Bladder microvascular endothelial cell (primary cell): ENCODE results near the gene APH1A. TPM values are rescaled to one million over a fixed set of nuclear protein-coding genes. Genes with fewer than 3 reads are reported as not detected.

Experiments used
- total RNA-seq: library from RNA; depleted of rRNA; stranded (reverse); fragments of >200 nt; gene quantifications from 2 replicates; pipeline ENCODE4 v1.2.3, GENCODE V29; 2014

APH1A gene
- total RNA-seq: 122 and 129 TPM in 2 replicates

GRCh38 chr1:150268705-150269403 is at the start of gene APH1A:
Gene APH1A (minus strand): TSS chr1:150269016. CDS start chr1:150268810, 206 bp downstream.

GRCh38 chr1:150293433-150294253 is 24.8 kb upstream of the APH1A start, which contains the start of gene MRPS21:
Gene MRPS21 (plus strand): TSS chr1:150293861. CDS start chr1:150294367, 506 bp downstream.

GRCh38 chr1:150281758-150282557 is 13.1 kb upstream of the APH1A start, which contains the start of gene CIART:
Gene CIART (plus strand): TSS chr1:150282554. CDS start chr1:150283268, 714 bp downstream.

GRCh38 chr1:150257624-150258585 is 10.9 kb downstream of the APH1A start, which contains the start of gene CA14:
Gene CA14 (plus strand): TSS chr1:150257774. CDS start chr1:150258129, 355 bp downstream.

GRCh38 chr1:150235852-150236613 is 32.8 kb downstream of the APH1A start, which contains the start of gene ANP32E:
Gene ANP32E (minus strand): TSS chr1:150236112. CDS start chr1:150235786, 326 bp downstream.

Other genes starting within 250 kb of the APH1A start
- gene VPS45, start 201.2 kb downstream of the APH1A start, total RNA-seq: 18.6 and 43.3 TPM in 2 replicates
- gene PLEKHO1, start 119.1 kb downstream of the APH1A start, total RNA-seq: 91.6 and 107 TPM in 2 replicates
- 19.4 and 26.1 TPM in 2 replicates for gene ANP32E, start 32.9 kb downstream of the APH1A start, total RNA-seq
- gene CA14, start 11.2 kb downstream of the APH1A start, total RNA-seq: not detected in 2 replicates
- gene C1orf54, start 3.8 kb upstream of the APH1A start, total RNA-seq: 32.9 and 85.2 TPM in 2 replicates
- 0.65 and 1.7 TPM in 2 replicates for gene CIART, start 13.5 kb upstream of the APH1A start, total RNA-seq
- gene MRPS21, start 24.8 kb upstream of the APH1A start, total RNA-seq: 51.5 and 75.6 TPM in 2 replicates
- gene PRPF3, start 52.5 kb upstream of the APH1A start, total RNA-seq: 33.8 and 47.1 TPM in 2 replicates
- gene RPRD2, start 95.1 kb upstream of the APH1A start, total RNA-seq: 3.7 and 8.7 TPM in 2 replicates
- gene TARS2, start 218.4 kb upstream of the APH1A start, total RNA-seq: 7.4 and 11.5 TPM in 2 replicates
- 0.16 and 0.38 TPM in 2 replicates for gene ECM1, start 239.1 kb upstream of the APH1A start, total RNA-seq
- not detected in 2 replicates for gene FALEC, start 246.7 kb upstream of the APH1A start, total RNA-seq